ENCODE data around the gene ZBED2.

ZBED2 gene

DNA sequence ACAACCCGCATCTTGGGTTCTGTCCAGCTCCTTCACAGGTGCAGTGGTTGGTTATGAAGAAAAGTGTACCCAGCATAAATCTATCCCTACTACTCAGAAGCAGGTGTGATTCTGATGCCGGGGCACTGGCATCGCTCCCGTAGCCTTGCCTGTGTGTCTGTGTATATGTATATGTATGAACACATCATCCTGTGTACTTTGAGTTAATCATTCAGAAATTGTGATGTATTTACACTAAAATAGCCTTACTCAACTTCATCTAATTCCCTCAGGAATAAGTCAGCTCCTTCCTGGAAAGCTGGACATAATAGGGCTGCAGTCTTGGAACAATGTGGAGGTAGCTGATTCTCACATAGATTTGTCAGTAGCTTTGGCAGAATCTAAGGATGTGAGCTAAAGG lies 6.7 kb upstream of the ZBED2 start:
- no peaks in the 10 kb centered on the region for H3K9me3 ChIP-seq (ENCODE audit: control insufficient read depth, low read depth, low read length)
- no peak overlapping the region for H3K27ac ChIP-seq (ENCODE audit: low read length)
- H3K36me3 ChIP-seq (ENCODE audit: control insufficient read depth, low read depth, low read length), result no peaks in the 10 kb centered on the region
- no peaks in the 10 kb centered on the region for H3K27me3 ChIP-seq (ENCODE audit: control insufficient read depth, insufficient read depth, low read length)
- no peak overlapping the region for H3K9ac ChIP-seq (ENCODE audit: low read length)
- no peak overlapping the region for H3K4me3 ChIP-seq (ENCODE audit: low read length)
- H3K4me1 ChIP-seq (ENCODE audit: control insufficient read depth, low read depth, low read length), result peaks cover 2% of the 10 kb centered on the region

DNA sequence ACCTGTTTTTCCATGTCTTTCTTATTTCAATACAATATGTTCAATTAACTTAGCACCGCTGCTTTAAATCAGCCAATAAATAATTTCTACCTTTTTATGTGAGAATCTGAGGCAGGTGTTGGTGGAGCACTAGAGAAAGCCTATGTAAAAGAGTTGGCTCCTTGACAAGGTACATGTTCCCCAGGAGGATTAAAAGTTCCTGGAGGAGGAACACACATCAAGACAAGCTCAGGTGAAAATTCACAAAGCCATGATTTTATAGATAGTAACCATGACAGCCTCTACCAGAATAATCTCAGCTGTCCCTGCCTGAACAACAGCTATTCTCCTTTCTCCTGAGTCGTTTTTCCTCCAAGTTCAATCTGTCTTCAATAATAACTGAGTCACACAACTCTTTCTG lies 3.4 kb upstream of the ZBED2 start:
- H3K36me3 ChIP-seq (ENCODE audit: control insufficient read depth, low read depth, low read length), result no peaks in the 10 kb centered on the region
- H3K4me3 ChIP-seq (ENCODE audit: low read length), result no peak overlapping the region
- no peaks in the 10 kb centered on the region for H3K27me3 ChIP-seq (ENCODE audit: control insufficient read depth, insufficient read depth, low read length)
- no peaks in the 10 kb centered on the region for H3K4me1 ChIP-seq (ENCODE audit: control insufficient read depth, low read depth, low read length)
- H3K9ac ChIP-seq (ENCODE audit: low read length), result no peak overlapping the region
- no peak overlapping the region for H3K27ac ChIP-seq (ENCODE audit: low read length)
- H3K9me3 ChIP-seq (ENCODE audit: control insufficient read depth, low read depth, low read length), result no peaks in the 10 kb centered on the region

DNA sequence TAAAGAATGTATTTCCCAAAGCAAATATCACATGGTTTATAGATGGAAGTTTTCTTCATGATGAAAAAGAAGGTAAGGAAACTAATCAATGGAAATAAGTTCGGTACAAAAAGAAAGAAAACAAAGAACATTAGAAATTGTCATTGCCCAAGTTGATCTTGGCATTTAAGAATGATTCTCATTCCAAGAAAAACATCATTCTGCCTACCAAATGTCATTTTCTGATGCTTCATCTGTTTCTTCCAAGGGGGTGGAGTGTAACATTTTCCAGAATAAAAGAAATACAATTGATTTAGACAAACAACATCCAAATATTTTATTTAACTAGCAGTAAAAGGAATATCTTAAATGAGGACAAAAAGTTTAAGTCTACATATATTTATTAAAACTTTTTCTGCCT lies 3.0 kb upstream of the ZBED2 start:
- no peaks in the 10 kb centered on the region for H3K9me3 ChIP-seq (ENCODE audit: control insufficient read depth, low read depth, low read length)
- H3K4me1 ChIP-seq (ENCODE audit: control insufficient read depth, low read depth, low read length), result no peaks in the 10 kb centered on the region
- H3K4me3 ChIP-seq (ENCODE audit: low read length), result no peak overlapping the region
- no peaks in the 10 kb centered on the region for H3K27me3 ChIP-seq (ENCODE audit: control insufficient read depth, insufficient read depth, low read length)
- no peaks in the 10 kb centered on the region for H3K36me3 ChIP-seq (ENCODE audit: control insufficient read depth, low read depth, low read length)
- no peak overlapping the region for H3K27ac ChIP-seq (ENCODE audit: low read length)
- no peak overlapping the region for H3K9ac ChIP-seq (ENCODE audit: low read length)

DNA sequence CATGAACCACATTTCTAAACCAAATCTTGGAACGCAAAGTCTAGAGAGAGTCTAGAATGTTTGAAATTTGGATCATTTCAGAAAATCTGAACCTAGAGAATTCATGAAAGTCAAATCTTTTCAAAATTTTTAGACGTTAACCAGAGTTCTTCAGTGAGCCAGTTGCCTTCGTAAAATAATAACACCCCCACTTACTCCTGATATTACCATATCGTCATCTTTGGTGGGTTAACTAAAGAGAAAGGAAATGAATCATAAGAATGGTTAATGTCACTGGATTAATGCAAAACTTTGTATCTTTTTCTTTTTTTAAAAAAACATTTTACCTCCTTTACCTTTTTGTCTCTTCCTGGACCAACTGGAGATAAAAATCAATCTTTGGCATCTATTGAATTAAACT lies 1.2 kb upstream of the ZBED2 start:
- Histone ChIP-seq H3K27me3 (ENCODE audit: control insufficient read depth, insufficient read depth, low read length) (no peaks in the 10 kb centered on the region), H3K27ac (ENCODE audit: low read length) (no peak overlapping the region), H3K9ac (ENCODE audit: low read length) (no peak overlapping the region), H3K4me3 (ENCODE audit: low read length) (no peak overlapping the region), H3K36me3 (ENCODE audit: control insufficient read depth, low read depth, low read length) (no peaks in the 10 kb centered on the region), H3K9me3 (ENCODE audit: control insufficient read depth, low read depth, low read length) (no peaks in the 10 kb centered on the region), H3K4me1 (ENCODE audit: control insufficient read depth, low read depth, low read length) (no peaks in the 10 kb centered on the region)

DNA sequence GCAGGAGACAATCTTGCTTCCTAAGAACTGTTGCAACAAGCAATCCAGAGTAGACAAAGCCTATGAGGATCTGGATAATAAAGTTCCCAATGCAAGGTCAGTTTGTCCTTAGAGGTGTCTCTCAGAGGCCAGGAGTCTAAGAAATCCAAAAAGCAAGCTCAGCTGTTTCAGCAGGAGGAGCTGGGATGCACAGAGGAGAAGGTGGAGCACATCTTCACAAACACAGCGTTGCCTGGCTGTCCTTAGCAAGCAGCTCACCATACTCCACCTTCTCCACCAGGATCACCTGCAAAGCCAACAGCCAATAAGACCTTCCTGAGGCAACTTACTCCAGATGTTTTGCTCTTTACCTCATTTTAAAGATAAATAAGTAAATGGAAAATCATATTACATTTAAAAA lies 365 bp downstream of the ZBED2 start:
- Histone ChIP-seq H3K4me1 (ENCODE audit: control insufficient read depth, low read depth, low read length) (no peaks in the 10 kb centered on the region), H3K9ac (ENCODE audit: low read length) (no peak overlapping the region), H3K36me3 (ENCODE audit: control insufficient read depth, low read depth, low read length) (no peaks in the 10 kb centered on the region), H3K27ac (ENCODE audit: low read length) (no peak overlapping the region), H3K4me3 (ENCODE audit: low read length) (no peak overlapping the region), H3K9me3 (ENCODE audit: control insufficient read depth, low read depth, low read length) (no peaks in the 10 kb centered on the region), H3K27me3 (ENCODE audit: control insufficient read depth, insufficient read depth, low read length) (no peaks in the 10 kb centered on the region)

DNA sequence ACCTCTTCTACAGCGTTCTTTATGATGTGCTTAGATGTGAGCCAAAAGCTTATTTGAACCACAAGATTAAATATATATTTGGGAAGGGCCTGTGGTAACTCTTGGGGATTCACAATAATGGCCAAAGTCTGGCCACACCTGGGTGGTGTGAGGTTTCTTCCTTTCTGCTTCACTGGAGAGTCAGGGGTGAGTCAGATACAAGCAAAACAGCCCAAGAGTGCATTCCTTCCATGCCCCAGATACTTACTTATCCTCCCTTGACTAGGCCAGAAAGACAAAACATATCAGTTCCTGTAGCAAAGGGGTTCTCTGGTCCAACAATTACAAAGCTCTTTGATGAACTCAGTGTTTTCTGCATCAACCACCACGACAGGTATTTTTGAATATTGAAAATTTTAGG lies 941 bp downstream of the ZBED2 start:
- Histone ChIP-seq H3K4me1 (ENCODE audit: control insufficient read depth, low read depth, low read length) (no peaks in the 10 kb centered on the region), H3K9ac (ENCODE audit: low read length) (no peak overlapping the region), H3K9me3 (ENCODE audit: control insufficient read depth, low read depth, low read length) (no peaks in the 10 kb centered on the region), H3K36me3 (ENCODE audit: control insufficient read depth, low read depth, low read length) (no peaks in the 10 kb centered on the region), H3K4me3 (ENCODE audit: low read length) (no peak overlapping the region), H3K27me3 (ENCODE audit: control insufficient read depth, insufficient read depth, low read length) (no peaks in the 10 kb centered on the region), H3K27ac (ENCODE audit: low read length) (no peak overlapping the region)

DNA sequence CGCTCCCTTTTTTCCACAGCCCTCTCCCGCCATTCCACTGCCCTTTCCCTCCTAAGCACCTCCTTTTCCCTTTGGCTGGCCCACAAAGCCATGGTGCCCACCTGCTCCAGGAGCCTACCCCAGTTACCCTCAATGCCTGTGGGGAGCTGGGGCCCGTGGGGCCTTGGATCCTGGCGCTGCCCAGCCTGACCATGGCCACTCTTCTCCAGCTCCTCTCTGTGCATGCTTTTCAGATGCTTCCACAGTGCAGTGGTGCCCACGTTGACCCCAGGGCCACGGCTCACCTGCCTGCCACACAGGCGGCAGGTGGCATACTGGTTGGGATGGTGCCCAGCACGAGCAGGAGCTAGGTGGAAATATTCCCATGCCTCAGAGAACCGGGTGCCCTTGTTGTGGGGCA lies 1.5 kb downstream of the ZBED2 start:
- Histone ChIP-seq H3K27ac (ENCODE audit: low read length) (no peak overlapping the region), H3K27me3 (ENCODE audit: control insufficient read depth, insufficient read depth, low read length) (no peaks in the 10 kb centered on the region), H3K9ac (ENCODE audit: low read length) (no peak overlapping the region), H3K9me3 (ENCODE audit: control insufficient read depth, low read depth, low read length) (no peaks in the 10 kb centered on the region), H3K36me3 (ENCODE audit: control insufficient read depth, low read depth, low read length) (no peaks in the 10 kb centered on the region), H3K4me1 (ENCODE audit: control insufficient read depth, low read depth, low read length) (no peaks in the 10 kb centered on the region), H3K4me3 (ENCODE audit: low read length) (no peak overlapping the region)

DNA sequence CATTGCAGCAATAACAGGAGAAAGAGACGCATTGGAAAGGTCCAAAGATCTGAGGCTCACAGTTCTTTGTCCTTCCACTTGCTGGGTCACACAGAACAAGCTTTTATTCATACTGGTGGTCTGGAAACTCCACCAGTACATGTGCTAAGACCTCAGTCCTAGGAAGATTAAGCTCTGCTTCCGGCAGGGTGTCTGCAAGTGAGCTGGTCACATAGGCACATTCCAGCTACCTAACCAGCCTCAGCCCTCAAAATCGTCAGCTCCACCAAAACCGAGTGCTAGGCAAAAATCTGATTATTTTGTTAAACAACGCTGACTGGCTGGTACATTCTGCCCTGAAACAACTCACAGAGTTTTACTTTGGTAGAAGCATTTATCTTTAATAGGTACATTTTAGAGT lies 2.2 kb downstream of the ZBED2 start:
- H3K27me3 ChIP-seq (ENCODE audit: control insufficient read depth, insufficient read depth, low read length), result no peaks in the 10 kb centered on the region
- no peaks in the 10 kb centered on the region for H3K9me3 ChIP-seq (ENCODE audit: control insufficient read depth, low read depth, low read length)
- H3K9ac ChIP-seq (ENCODE audit: low read length), result no peak overlapping the region
- no peaks in the 10 kb centered on the region for H3K4me1 ChIP-seq (ENCODE audit: control insufficient read depth, low read depth, low read length)
- H3K4me3 ChIP-seq (ENCODE audit: low read length), result no peak overlapping the region
- no peak overlapping the region for H3K27ac ChIP-seq (ENCODE audit: low read length)
- no peaks in the 10 kb centered on the region for H3K36me3 ChIP-seq (ENCODE audit: control insufficient read depth, low read depth, low read length)

DNA sequence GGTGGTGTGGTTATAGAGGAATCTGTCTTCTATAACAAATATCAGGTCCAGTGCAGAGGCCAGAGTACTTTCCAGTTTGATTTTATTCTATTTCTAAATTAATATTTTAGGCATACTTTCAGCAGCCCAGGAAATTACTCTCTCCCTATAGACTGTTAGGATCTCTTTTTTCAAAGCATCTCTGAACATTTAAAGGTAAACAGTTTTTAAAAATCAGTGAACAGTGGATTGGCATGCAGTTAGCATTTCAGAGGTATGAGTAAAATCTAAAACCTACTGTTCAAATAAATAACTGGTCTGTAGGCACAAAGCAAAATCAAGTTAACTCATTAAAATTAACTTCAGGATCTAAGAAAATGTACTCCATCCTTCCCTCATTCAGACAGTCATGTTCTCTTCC lies 3.0 kb downstream of the ZBED2 start:
- no peaks in the 10 kb centered on the region for H3K4me1 ChIP-seq (ENCODE audit: control insufficient read depth, low read depth, low read length)
- no peaks in the 10 kb centered on the region for H3K36me3 ChIP-seq (ENCODE audit: control insufficient read depth, low read depth, low read length)
- H3K27ac ChIP-seq (ENCODE audit: low read length), result no peak overlapping the region
- H3K4me3 ChIP-seq (ENCODE audit: low read length), result no peak overlapping the region
- H3K27me3 ChIP-seq (ENCODE audit: control insufficient read depth, insufficient read depth, low read length), result no peaks in the 10 kb centered on the region
- no peaks in the 10 kb centered on the region for H3K9me3 ChIP-seq (ENCODE audit: control insufficient read depth, low read depth, low read length)
- no peak overlapping the region for H3K9ac ChIP-seq (ENCODE audit: low read length)

DNA sequence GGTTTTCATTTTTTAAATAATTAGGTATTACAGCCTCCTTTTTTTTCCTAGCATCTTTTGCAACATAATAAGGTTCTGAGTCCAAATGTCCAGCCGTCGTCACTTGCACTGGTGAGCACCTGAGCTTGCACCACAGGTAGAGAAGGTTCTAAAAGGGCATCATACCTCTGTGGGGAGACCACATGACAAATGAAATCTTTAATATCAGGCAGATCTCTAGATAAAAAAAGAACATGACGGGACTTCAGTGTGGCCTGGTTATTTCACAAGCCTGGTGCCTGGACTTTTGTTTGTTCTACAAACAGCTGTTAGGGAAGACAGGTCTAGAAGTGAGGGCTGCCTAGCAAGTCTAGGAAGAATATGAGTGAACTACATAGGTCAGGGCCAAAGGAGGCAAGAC lies 3.6 kb downstream of the ZBED2 start:
- H3K4me1 ChIP-seq (ENCODE audit: control insufficient read depth, low read depth, low read length), result no peaks in the 10 kb centered on the region
- no peak overlapping the region for H3K27ac ChIP-seq (ENCODE audit: low read length)
- no peak overlapping the region for H3K4me3 ChIP-seq (ENCODE audit: low read length)
- no peak overlapping the region for H3K9ac ChIP-seq (ENCODE audit: low read length)
- H3K9me3 ChIP-seq (ENCODE audit: control insufficient read depth, low read depth, low read length), result no peaks in the 10 kb centered on the region
- no peaks in the 10 kb centered on the region for H3K36me3 ChIP-seq (ENCODE audit: control insufficient read depth, low read depth, low read length)
- no peaks in the 10 kb centered on the region for H3K27me3 ChIP-seq (ENCODE audit: control insufficient read depth, insufficient read depth, low read length)

DNA sequence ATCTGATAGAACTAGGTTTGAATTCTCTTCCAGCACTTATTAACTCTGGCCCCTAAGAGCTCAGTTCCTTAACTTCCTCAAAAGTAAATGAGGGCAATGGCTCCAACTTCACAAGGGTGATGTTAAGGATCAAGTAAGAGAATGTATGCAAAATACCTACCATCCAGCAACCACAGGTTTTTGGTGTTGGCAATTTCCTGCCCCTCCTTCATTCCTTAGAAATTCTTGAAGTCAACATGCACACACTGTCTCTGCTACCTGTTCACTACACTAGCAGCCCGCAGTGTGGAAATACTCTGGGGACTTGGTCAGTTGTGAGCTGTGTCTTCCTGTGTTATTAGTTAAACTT lies 5.0 kb downstream of the ZBED2 start:
- H3K9me3 ChIP-seq (ENCODE audit: control insufficient read depth, low read depth, low read length), result no peaks in the 10 kb centered on the region
- H3K9ac ChIP-seq (ENCODE audit: low read length), result no peak overlapping the region
- no peaks in the 10 kb centered on the region for H3K27me3 ChIP-seq (ENCODE audit: control insufficient read depth, insufficient read depth, low read length)
- H3K36me3 ChIP-seq (ENCODE audit: control insufficient read depth, low read depth, low read length), result no peaks in the 10 kb centered on the region
- H3K4me1 ChIP-seq (ENCODE audit: control insufficient read depth, low read depth, low read length), result no peaks in the 10 kb centered on the region
- H3K4me3 ChIP-seq (ENCODE audit: low read length), result no peak overlapping the region
- no peak overlapping the region for H3K27ac ChIP-seq (ENCODE audit: low read length)

DNA sequence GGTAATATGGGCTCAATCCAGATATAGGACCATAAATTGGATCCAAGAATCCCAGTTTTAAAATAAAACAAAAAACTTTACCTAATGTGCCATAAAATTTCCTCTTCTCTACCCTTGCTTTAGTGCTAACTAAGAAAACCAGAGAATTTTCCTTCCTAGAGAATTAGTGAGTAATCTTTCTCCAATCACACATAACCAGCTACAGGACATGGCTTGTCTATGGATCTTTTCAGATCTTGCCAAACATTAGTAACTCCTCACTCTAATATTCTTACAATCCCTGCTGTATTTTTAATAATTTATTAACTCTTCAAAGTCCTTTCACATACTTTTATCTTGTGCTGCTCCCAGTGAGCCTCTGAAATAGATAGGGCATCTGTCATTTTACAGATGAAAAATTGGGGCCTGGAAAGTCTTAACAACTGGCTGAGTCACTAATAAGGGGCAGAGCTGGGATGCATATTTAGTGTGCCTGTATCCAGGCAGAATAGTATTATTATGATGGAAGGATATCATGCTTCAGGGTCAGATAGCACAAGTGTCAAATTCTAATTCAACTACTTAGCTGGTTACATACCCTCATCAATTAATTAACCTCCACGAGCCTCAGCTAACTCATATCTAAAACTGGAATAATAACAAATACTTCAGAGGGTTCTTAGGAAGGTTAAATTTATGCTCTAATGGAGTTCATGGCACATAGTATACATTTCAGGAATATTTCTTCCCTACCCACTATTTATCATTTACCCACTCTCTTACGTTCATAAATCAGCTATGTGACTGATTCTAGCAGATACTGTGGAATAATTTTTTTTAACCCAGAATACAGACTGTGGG lies 5.6 kb downstream of the ZBED2 start:
- Histone ChIP-seq H3K9me3 (ENCODE audit: control insufficient read depth, low read depth, low read length) (no peaks in the 10 kb centered on the region), H3K9ac (ENCODE audit: low read length) (no peak overlapping the region), H3K27me3 (ENCODE audit: control insufficient read depth, insufficient read depth, low read length) (no peaks in the 10 kb centered on the region), H3K27ac (ENCODE audit: low read length) (no peak overlapping the region), H3K4me3 (ENCODE audit: low read length) (no peak overlapping the region), H3K36me3 (ENCODE audit: control insufficient read depth, low read depth, low read length) (no peaks in the 10 kb centered on the region), H3K4me1 (ENCODE audit: control insufficient read depth, low read depth, low read length) (no peaks in the 10 kb centered on the region)

Measured in iPS-18a (cell line).